Measurements from ENCODE around the gene IL16. TPM values are rescaled to one million over a fixed set of nuclear protein-coding genes. Genes with fewer than 3 reads are reported as not detected.

IL16 gene
- total RNA-seq, 1 experiment from 2014 or later: 0.81 TPM

DNA sequence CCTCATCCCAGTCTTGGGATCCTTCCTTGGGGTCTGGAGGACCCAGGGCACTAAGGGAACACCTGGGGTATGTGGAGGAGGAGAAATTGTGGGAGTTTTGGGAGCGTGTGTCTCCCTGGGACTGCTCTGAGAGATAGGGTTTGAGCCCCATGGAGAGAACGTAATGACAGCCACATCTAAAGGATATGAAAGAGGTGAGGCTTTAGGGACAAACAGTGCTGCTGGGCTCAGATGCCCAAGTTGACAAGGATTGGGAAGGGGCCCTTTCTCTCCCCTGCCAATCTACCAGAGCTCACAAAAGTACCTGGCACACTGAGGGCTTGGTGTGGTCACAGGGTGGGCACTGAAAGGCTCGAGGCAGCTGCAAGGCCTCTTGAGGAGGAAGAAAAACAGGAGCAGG, 140.6 kb downstream of the IL16 start:
- Histone ChIP-seq H3K9me2 (ENCODE audit: insufficient read depth) (no peaks in the 10 kb centered on the region), H3K36me3 (ENCODE audit: control insufficient read depth in 1 of 2, insufficient read depth in 2 of 2, low read length in 2 of 2) (no peaks in the 10 kb centered on the region), H3K27ac (ENCODE audit: low read depth, low read length) (no peak overlapping the region), H3K27me3 (ENCODE audit: insufficient read depth, low read length) (no peaks in the 10 kb centered on the region), H2AFZ (ENCODE audit: low read depth, low read length, poor library complexity, severe bottlenecking) (no peak overlapping the region), H3K9ac (ENCODE audit: low read length) (no peak overlapping the region), H3K4me1 (ENCODE audit: control insufficient read depth in 1 of 2, insufficient read depth in 2 of 2, low read length in 2 of 2) (peaks cover 15 to 16% of the 10 kb centered on the region in 2 experiments), H3K79me2 (ENCODE audit: insufficient read depth, low read length) (no peaks in the 10 kb centered on the region), H3K4me2 (ENCODE audit: low read length) (no peak overlapping the region), H4K20me1 (ENCODE audit: insufficient read depth) (no peaks in the 10 kb centered on the region), H3K4me3 (replicated peaks in 1 of 2; ENCODE audit: low read depth in 1 of 2, low read length in 2 of 2) (no peak overlapping the region), H3K9me3 (ENCODE audit: control insufficient read depth in 1 of 2, insufficient read depth in 1 of 2, low read depth in 1 of 2, low read length in 2 of 2) (no peaks in the 10 kb centered on the region)
- ChIA-PET POLR2A (interaction anchor here (1.6 kb wide), 1 partner anchor 14 kb away, joined by 5 read pairs; the partner anchor contains the start of gene STARD5), CTCF (interaction anchor here (0.6 to 1.1 kb wide), 6 partner anchors 10 to 231 kb away, joined by 3 to 17 read pairs (median 6); partner anchors contain the start of gene STARD5), RAD21 (ENCODE audit: low non-redundant PET in 1 of 2, low total read pairs in 2 of 2, uncharacterized antibody in 2 of 2, unreplicated experiment in 2 of 2) (interaction anchor here (0.6 to 1.7 kb wide), 3 partner anchors 62 to 63 kb away, joined by 3 to 13 read pairs (median 6); no protein-coding TSS in a partner anchor)
- DNase-seq (ENCODE audit: low read depth, low spot score) (no peak), ATAC-seq (no peak)
- no peak for TF ChIP-seq EGR1 (IDR thresholded peaks at IDR 0.05; ENCODE audit: low read depth)
- TF ChIP-seq ZFX (IDR thresholded peaks at IDR 0.05): no peak
- no peak for TF ChIP-seq EZH2 (IDR thresholded peaks at IDR 0.05)
- no peak for TF ChIP-seq JUND (IDR thresholded peaks at IDR 0.05)
- no peak for TF ChIP-seq FOSL1 (IDR thresholded peaks at IDR 0.05; ENCODE audit: low read depth)
- TF ChIP-seq POLR2AphosphoS5 (IDR thresholded peaks at IDR 0.05; ENCODE audit: low read depth, low read length): no peak
- no peak for TF ChIP-seq RAD21 (IDR thresholded peaks at IDR 0.05; ENCODE audit: low read depth)
- no peak for TF ChIP-seq CEBPB (IDR thresholded peaks at IDR 0.05; ENCODE audit: low read depth)
- no peak for TF ChIP-seq ZBTB33 (IDR thresholded peaks at IDR 0.05; ENCODE audit: extremely low read depth, insufficient replicate concordance, low read length)
- no peak for TF ChIP-seq SRF (IDR thresholded peaks at IDR 0.05; ENCODE audit: low read depth)
- TF ChIP-seq TCF7L2 (IDR thresholded peaks at IDR 0.05; ENCODE audit: borderline replicate concordance, extremely low read depth, insufficient read depth, insufficient read length): no peak
- TF ChIP-seq ELF1 (IDR thresholded peaks at IDR 0.05; ENCODE audit: borderline replicate concordance, low read depth): no peak
- no peak for TF ChIP-seq POLR2A (IDR thresholded peaks at IDR 0.05; ENCODE audit: borderline replicate concordance, extremely low read depth, insufficient read depth, insufficient read length)
- TF ChIP-seq SP1 (IDR thresholded peaks at IDR 0.05; ENCODE audit: low read depth): no peak
- TF ChIP-seq SIN3A (IDR thresholded peaks at IDR 0.05; ENCODE audit: low read depth): no peak
- TF ChIP-seq REST (IDR thresholded peaks at IDR 0.05; ENCODE audit: low read depth): no peak
- no peak for TF ChIP-seq ZNF274 (IDR thresholded peaks at IDR 0.05; ENCODE audit: low read depth, low read length)
- TF ChIP-seq, protein P1, sequence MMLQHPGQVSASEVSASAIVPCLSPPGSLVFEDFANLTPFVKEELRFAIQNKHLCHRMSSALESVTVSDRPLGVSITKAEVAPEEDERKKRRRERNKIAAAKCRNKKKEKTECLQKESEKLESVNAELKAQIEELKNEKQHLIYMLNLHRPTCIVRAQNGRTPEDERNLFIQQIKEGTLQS (IDR thresholded peaks at IDR 0.05): no peak
- no peak for TF ChIP-seq CBX3 (IDR thresholded peaks at IDR 0.05; ENCODE audit: low read depth)
- intact Hi-C loops (cut with micrococcal nuclease): no loop called here
- BruUV-seq (replicated peaks): no TSS peak

Data from HCT116 (cell line).